22Rv1 (cell line): ENCODE results near the gene SEMA5A.

Experiments
- H3K27ac ChIP-seq: fragments of 450-650 bp; 2 replicates; pipeline ENCODE4 v1.5.1; 2017
- CTCF ChIP-seq: fragments of 450-650 bp; IDR thresholded peaks from 2 replicates; pipeline ENCODE4 v1.5.1; 2017; ENCODE audit warnings: mild to moderate bottlenecking
- ZFX ChIP-seq: fragments of 450-650 bp; IDR thresholded peaks from 2 replicates; pipeline ENCODE4 v1.6.1; 2017; ENCODE audit warnings: antibody characterized with exemption, borderline replicate concordance

Gene SEMA5A

GRCh38 chr5:9464478-9464877 lies 81.4 kb downstream of the SEMA5A start:
- no peak for TF ChIP-seq ZFX
- no peak for TF ChIP-seq CTCF

GRCh38 chr5:9462109-9462508 lies 83.8 kb downstream of the SEMA5A start:
- no peak for TF ChIP-seq CTCF
- TF ChIP-seq ZFX: no peak
- H3K27ac ChIP-seq: no peak overlapping the region

More at GRCh38 chr5:9464478-9464877, 81.4 kb downstream of the SEMA5A start:
- no peak overlapping the region for H3K27ac ChIP-seq

GRCh38 chr5:9460885-9461645 lies 84.8 kb downstream of the SEMA5A start:
- TF ChIP-seq CTCF: no peak
- TF ChIP-seq ZFX: no peak
- no peak overlapping the region for H3K27ac ChIP-seq

GRCh38 chr5:9456435-9457042 lies 89.3 kb downstream of the SEMA5A start:
- H3K27ac ChIP-seq: no peak overlapping the region
- TF ChIP-seq CTCF: no peak
- no peak for TF ChIP-seq ZFX

GRCh38 chr5:9455826-9456434 lies 89.9 kb downstream of the SEMA5A start:
- H3K27ac ChIP-seq: no peak overlapping the region

GRCh38 chr5:9454491-9454890 lies 91.4 kb downstream of the SEMA5A start:
- TF ChIP-seq ZFX (no peak), CTCF (no peak)
- no peak overlapping the region for H3K27ac ChIP-seq

More at GRCh38 chr5:9455826-9456434, 89.9 kb downstream of the SEMA5A start:
- no peak for TF ChIP-seq ZFX
- TF ChIP-seq CTCF: no peak

- TF ChIP-seq ZFX: no peak
- TF ChIP-seq CTCF: no peak
Measured at GRCh38 chr5:9454012-9454481, 91.8 kb downstream of the SEMA5A start.

More at GRCh38 chr5:9454012-9454481, 91.8 kb downstream of the SEMA5A start:
- H3K27ac ChIP-seq: no peak overlapping the region
